ENCODE measurements around the gene ALX4.

ALX4 gene

GRCh38 chr11:44315947-44316658, 6.2 kb upstream of the ALX4 start:
- no peak for DNase-seq

- no peak for DNase-seq
These were observed 4.8 kb upstream of the ALX4 start for GRCh38 chr11:44314733-44315132.

GRCh38 chr11:44313761-44314489, 4.0 kb upstream of the ALX4 start:
- no peak for DNase-seq

- no peak for DNase-seq
These were observed 2.9 kb upstream of the ALX4 start for GRCh38 chr11:44312876-44313275.

- DNase-seq: no peak
These were observed 1.7 kb upstream of the ALX4 start for GRCh38 chr11:44311339-44312261.

- no peak for DNase-seq
These were observed 729 bp upstream of the ALX4 start for GRCh38 chr11:44310463-44311272.

- no peak for DNase-seq
These were observed 195 bp upstream of the ALX4 start for GRCh38 chr11:44310206-44310462.

GRCh38 chr11:44308923-44309477, 939 bp downstream of the ALX4 start:
- no peak for DNase-seq

GRCh38 chr11:44308256-44308922, 1.6 kb downstream of the ALX4 start:
- no peak for DNase-seq

GRCh38 chr11:44307340-44308099, 2.4 kb downstream of the ALX4 start:
- no peak for DNase-seq

GRCh38 chr11:44306918-44307244, 3.1 kb downstream of the ALX4 start:
- DNase-seq: no peak

- no peak for DNase-seq
These were observed 3.7 kb downstream of the ALX4 start for GRCh38 chr11:44306052-44306917.

GRCh38 chr11:44305470-44306051, 4.4 kb downstream of the ALX4 start:
- no peak for DNase-seq

- no peak for DNase-seq
These were observed 4.9 kb downstream of the ALX4 start for GRCh38 chr11:44305026-44305469.

- DNase-seq: no peak
These were observed 5.6 kb downstream of the ALX4 start for GRCh38 chr11:44304091-44305025.

- DNase-seq: no peak
These were observed 6.5 kb downstream of the ALX4 start for GRCh38 chr11:44303401-44303938.

- no peak for DNase-seq
These were observed 8.2 kb downstream of the ALX4 start for GRCh38 chr11:44301564-44302271.
